Measurements from ENCODE around the gene MED15. TPM values are rescaled to one million over a fixed set of nuclear protein-coding genes. Genes with fewer than 3 reads are reported as not detected.

Gene MED15
- total and polyA plus RNA-seq, 10 of the 15 experiments (the other 5 are each of a cell fraction or from before 2014, with no cell fraction given), result 1.4 to 75.2 (median 26.9) TPM

GRCh38 chr22:20459152-20459542 lies 48.3 kb upstream of the MED15 start:
- Histone ChIP-seq H3K9me3 (replicated peaks; ENCODE audit: control insufficient read depth, insufficient read depth, low read length) (no peaks in the 10 kb centered on the region), H4K20me1 (ENCODE audit: control insufficient read depth, insufficient read depth) (no peaks in the 10 kb centered on the region), H3K4me3 (no peak overlapping the region), H3K9ac (ENCODE audit: control insufficient read depth, insufficient read depth, low read length) (no peak overlapping the region), H2AFZ (ENCODE audit: control insufficient read depth, low read depth, low read length) (no peak overlapping the region), H3K27ac (ENCODE audit: control insufficient read depth, insufficient read depth) (no peak overlapping the region), H3K4me1 (ENCODE audit: control insufficient read depth, insufficient read depth, low read length) (peaks cover 21% of the 10 kb centered on the region), H3K79me2 (ENCODE audit: control insufficient read depth, insufficient read depth, low read length) (no peaks in the 10 kb centered on the region), H3K4me2 (ENCODE audit: control insufficient read depth, insufficient read depth) (no peak overlapping the region), H3K27me3 (replicated peaks in 1 of 2; ENCODE audit: control insufficient read depth in 2 of 2, insufficient read depth in 2 of 2, low read length in 1 of 2) (no peaks in the 10 kb centered on the region), H3K36me3 (ENCODE audit: control insufficient read depth in 2 of 2, insufficient read depth in 2 of 2, low read length in 1 of 2) (peaks cover 2 to 10% of the 10 kb centered on the region in 2 experiments; a peak in 3 of 4 replicates)
- ChIA-PET SMC1A (ENCODE audit: uncharacterized antibody, unreplicated experiment) (no interaction called here), RAD21 (ENCODE audit: unreplicated experiment) (interaction anchor here (0.6 kb wide), 1 partner anchor 41 kb away, joined by 3 read pairs; no protein-coding TSS in a partner anchor), POLR2A (no interaction called here), CTCF (interaction anchor here (1.3 kb wide), 1 partner anchor 41 kb away, joined by 4 read pairs; no protein-coding TSS in a partner anchor)
- intact Hi-C loops (cut with micrococcal nuclease; ENCODE audit: unreplicated experiment) (loop anchor here (5.0 kb wide), 1 partner anchor 302 kb away; no protein-coding TSS in a partner anchor), in situ Hi-C loops (cut with MboI) (loop anchor here (5.0 kb wide), 1 partner anchor 37 kb away; no protein-coding TSS in a partner anchor)
- DNase-seq (ENCODE audit: low read depth, low spot score) (no peak), FAIRE-seq (no peak), ATAC-seq (no peak)
- TF ChIP-seq ZBTB40 (IDR thresholded peaks at IDR 0.05; ENCODE audit: borderline replicate concordance), result no peak
- no peak for TF ChIP-seq JUND (IDR thresholded peaks at IDR 0.05; ENCODE audit: low read depth, low read length)
- TF ChIP-seq ASH2L (IDR thresholded peaks at IDR 0.05; ENCODE audit: borderline replicate concordance, low read depth), result no peak
- no peak for TF ChIP-seq PRDM15 (CRISPR knock-in tag; IDR thresholded peaks at IDR 0.05)
- no peak for TF ChIP-seq RELA (IDR thresholded peaks at IDR 0.05; ENCODE audit: borderline replicate concordance, partially characterized antibody)
- no peak for TF ChIP-seq CBFB (IDR thresholded peaks at IDR 0.05; ENCODE audit: low read depth)
- TF ChIP-seq ZSCAN29 (IDR thresholded peaks at IDR 0.05), result no peak
- no peak for TF ChIP-seq CREM (IDR thresholded peaks at IDR 0.05; ENCODE audit: low read depth)
- TF ChIP-seq E4F1 (IDR thresholded peaks at IDR 0.05; ENCODE audit: borderline replicate concordance, partially characterized antibody), result no peak
- no peak for TF ChIP-seq IRF3 (IDR thresholded peaks at IDR 0.05)
- TF ChIP-seq POLR2A (IDR thresholded peaks at IDR 0.05; ENCODE audit: low read depth, low read length), result no peak
- 98% methylated on average over 3 of the region's 3 CpGs for WGBS (ENCODE audit: insufficient coverage, insufficient replicate concordance, low lambda C conversion rate, missing lambda C conversion rate)
- no TSS peak for BruUV-seq (replicated peaks)

All from GM12878 (cell line).